HEK293 (cell line): ENCODE data around the gene BBOF1.

ENCODE experiments used
- CTCF ChIP-seq: fragments of 450-650 bp; formaldehyde crosslinking; IDR thresholded peaks from 2 replicates; pipeline ENCODE4 v1.5.1; 2016; ENCODE audit warnings: missing biosample characterization, missing genetic modification characterization
- ZNF24 ChIP-seq: fragments of 450-650 bp; formaldehyde crosslinking; IDR thresholded peaks from 2 replicates; pipeline ENCODE4 v1.5.1; 2016; ENCODE audit warnings: missing biosample characterization, missing genetic modification characterization

- no peak for TF ChIP-seq CTCF (tag by site-specific recombination)
- no peak for TF ChIP-seq ZNF24
Observed at GRCh38 chr14:74035556-74035955, 16.4 kb downstream of the BBOF1 start.
